HPDE6-E6E7 (cell line): ENCODE data around the gene FCER2.
"Not testable (repeated sequence)": the region's sequence is repeated elsewhere in the genome, so short reads cannot be mapped to it uniquely, and the experiment has no call there.

Source experiments
- DNase-seq: peaks from one replicate; pipeline ENCODE4 v3.0.0; 2011; ENCODE audit warnings: missing footprints; ENCODE audit errors: extremely low spot score

Gene FCER2

GRCh38 chr19:7647156-7647555 lies 54.8 kb downstream of the FCER2 start:
- DNase-seq = no peak

- no peak for DNase-seq
Measured at GRCh38 chr19:7646426-7646700, 55.6 kb downstream of the FCER2 start.

GRCh38 chr19:7645656-7646425 lies 56.1 kb downstream of the FCER2 start:
- DNase-seq = no peak

- no peak for DNase-seq
Measured at GRCh38 chr19:7645163-7645562, 56.8 kb downstream of the FCER2 start.

GRCh38 chr19:7644550-7644877 lies 57.4 kb downstream of the FCER2 start:
- DNase-seq = no peak

GRCh38 chr19:7643629-7644549 lies 58.0 kb downstream of the FCER2 start:
- DNase-seq = not testable (repeated sequence)

- DNase-seq = no peak
Measured at GRCh38 chr19:7643031-7643415, 58.9 kb downstream of the FCER2 start.

GRCh38 chr19:7642295-7643030 lies 59.5 kb downstream of the FCER2 start:
- DNase-seq = no peak

- DNase-seq = no peak
Measured at GRCh38 chr19:7641290-7642276, 60.3 kb downstream of the FCER2 start.

- no peak for DNase-seq
Measured at GRCh38 chr19:7640803-7641202, 61.1 kb downstream of the FCER2 start.

- DNase-seq = no peak
Measured at GRCh38 chr19:7639863-7640348, 62.0 kb downstream of the FCER2 start.

GRCh38 chr19:7638802-7639465 lies 63.0 kb downstream of the FCER2 start:
- DNase-seq = no peak
